ENCODE data around the gene OR56B4. TPM values are rescaled to one million over a fixed set of nuclear protein-coding genes. Genes with fewer than 3 reads are reported as not detected.
"Not testable (repeated sequence)": the region's sequence is repeated elsewhere in the genome, so short reads cannot be mapped to it uniquely, and the experiment has no call there.

The OR56B4 gene
- total RNA-seq, 2 experiments from 2014 or later: not detected

DNA sequence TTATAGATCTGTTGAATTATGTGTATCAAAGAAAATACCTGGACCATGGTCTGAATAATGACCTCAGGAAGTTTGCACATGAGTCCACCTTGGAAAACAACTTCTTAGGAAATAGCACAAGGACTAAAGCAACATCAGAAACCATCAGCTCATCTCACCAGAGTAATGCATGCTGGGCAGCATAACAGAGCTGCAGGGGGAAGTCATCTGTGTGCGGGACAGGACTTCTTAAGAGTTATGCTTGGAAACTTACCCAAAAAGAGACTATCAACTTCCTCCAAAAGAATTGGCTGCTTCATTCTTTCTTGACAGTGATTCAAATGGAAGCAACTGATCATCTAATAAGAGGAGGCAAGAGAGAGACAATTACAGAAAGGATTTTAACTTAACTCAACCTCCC lies 2.5 kb downstream of the OR56B4 start:
- Mint-ChIP-seq H3K27ac (no peak overlapping the region), H3K9me3 (no peaks in the 10 kb centered on the region), H3K36me3 (ENCODE audit: low read depth) (no peaks in the 10 kb centered on the region), H3K4me1 (ENCODE audit: low read depth) (no peaks in the 10 kb centered on the region), H3K4me3 (no peak overlapping the region), H3K27me3 (ENCODE audit: low read depth) (no peaks in the 10 kb centered on the region)
- no peak for DNase-seq
- intact Hi-C loops (cut with micrococcal nuclease): no loop called here
- CTCF ChIA-PET: no interaction called here

DNA sequence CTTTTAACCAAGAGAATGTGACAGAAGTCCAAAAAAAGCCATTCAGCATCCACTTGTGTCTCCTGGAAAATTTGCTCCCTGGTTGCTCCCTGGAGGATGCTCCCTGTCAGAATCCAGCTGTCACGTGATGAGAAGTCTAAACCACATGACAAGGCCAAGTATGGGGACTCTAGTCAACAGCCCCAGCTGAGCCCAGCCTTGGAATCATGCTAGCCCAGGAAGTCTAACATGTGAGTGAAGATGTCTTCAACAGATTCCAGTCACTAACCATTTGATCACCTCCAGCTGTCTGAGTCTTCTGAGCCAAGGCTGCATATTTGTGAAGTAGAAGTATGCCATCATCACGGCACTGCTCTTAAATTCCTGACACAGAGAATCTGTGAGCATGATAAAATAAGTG lies 4.2 kb downstream of the OR56B4 start:
- no peak overlapping the region for H3K27ac Mint-ChIP-seq
- DNase-seq: no peak
- no peaks in the 10 kb centered on the region for H3K36me3 Mint-ChIP-seq (ENCODE audit: low read depth)
- CTCF ChIA-PET: no interaction called here
- no peaks in the 10 kb centered on the region for H3K4me1 Mint-ChIP-seq (ENCODE audit: low read depth)
- intact Hi-C loops (cut with micrococcal nuclease): no loop called here
- no peak overlapping the region for H3K4me3 Mint-ChIP-seq
- no peaks in the 10 kb centered on the region for H3K27me3 Mint-ChIP-seq (ENCODE audit: low read depth)
- H3K9me3 Mint-ChIP-seq: no peaks in the 10 kb centered on the region

DNA sequence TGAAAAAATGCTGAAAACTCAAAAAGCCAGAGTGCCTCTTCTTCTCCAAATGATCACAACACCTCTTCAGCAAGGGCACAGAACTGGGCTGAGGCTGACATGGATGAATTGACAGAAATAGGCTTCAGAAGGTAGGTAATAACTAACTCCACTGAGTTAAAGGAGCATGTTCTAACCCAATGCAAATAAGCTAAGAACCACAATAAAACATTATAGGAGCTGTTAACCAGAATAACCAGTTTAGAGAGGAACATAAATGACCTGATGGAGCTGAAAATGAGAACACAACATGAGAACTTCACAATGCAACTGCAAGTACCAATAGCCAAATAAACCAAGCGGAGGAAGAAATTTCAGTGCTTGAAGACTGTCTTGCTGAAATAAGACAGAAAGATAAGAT lies 9.2 kb downstream of the OR56B4 start:
- peaks cover 12% of the 10 kb centered on the region for H3K9me3 Mint-ChIP-seq
- H3K27me3 Mint-ChIP-seq (ENCODE audit: low read depth): no peaks in the 10 kb centered on the region
- CTCF ChIA-PET: no interaction called here
- H3K4me3 Mint-ChIP-seq: no peak overlapping the region
- no peaks in the 10 kb centered on the region for H3K36me3 Mint-ChIP-seq (ENCODE audit: low read depth)
- DNase-seq: no peak
- intact Hi-C loops (cut with micrococcal nuclease): no loop called here
- no peak overlapping the region for H3K27ac Mint-ChIP-seq
- no peaks in the 10 kb centered on the region for H3K4me1 Mint-ChIP-seq (ENCODE audit: low read depth)

DNA sequence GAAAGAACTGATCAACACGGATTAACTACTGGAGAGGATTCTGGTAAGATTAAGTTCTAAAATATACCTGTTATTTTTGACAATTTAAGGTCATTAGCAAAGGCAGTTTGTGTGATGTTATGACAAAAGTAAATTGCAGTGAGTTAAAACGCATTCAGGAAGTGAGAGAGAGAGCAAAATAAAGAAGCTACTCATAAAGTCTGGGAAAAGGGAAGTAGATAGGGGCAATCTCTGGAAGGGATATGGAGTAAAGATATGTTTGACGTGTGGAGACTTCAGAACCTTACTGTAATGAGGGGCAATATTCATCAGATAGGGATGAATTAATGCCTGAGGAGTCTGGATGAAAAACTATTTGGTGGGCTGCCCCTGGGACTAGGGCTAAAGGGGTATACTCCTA lies 16.8 kb downstream of the OR56B4 start:
- Mint-ChIP-seq H3K36me3 (ENCODE audit: low read depth) (no peaks in the 10 kb centered on the region), H3K9me3 (no peaks in the 10 kb centered on the region), H3K4me3 (no peak overlapping the region), H3K27me3 (ENCODE audit: low read depth) (peaks cover 2% of the 10 kb centered on the region), H3K27ac (no peak overlapping the region), H3K4me1 (ENCODE audit: low read depth) (no peaks in the 10 kb centered on the region)
- intact Hi-C loops (cut with micrococcal nuclease): no loop called here
- DNase-seq: no peak
- CTCF ChIA-PET: no interaction called here

DNA sequence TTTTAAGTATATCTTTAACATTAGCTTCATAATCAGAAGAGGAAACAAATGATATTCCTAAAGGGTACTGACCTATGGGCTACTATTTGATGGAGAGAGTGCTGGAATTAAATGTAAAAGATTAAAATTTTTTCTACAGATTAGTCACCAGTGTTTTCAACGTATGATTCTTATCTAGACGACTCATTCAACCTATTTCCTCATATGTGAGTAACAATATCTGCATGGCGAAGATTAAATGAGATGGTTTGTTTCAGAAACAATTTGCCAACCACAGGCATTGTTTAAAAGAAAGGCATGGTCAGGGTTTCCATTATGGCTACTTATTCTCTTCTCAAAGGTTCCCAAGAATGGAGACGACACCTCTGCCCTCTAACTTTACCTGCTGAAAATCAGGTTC lies 20.4 kb downstream of the OR56B4 start:
- H3K27ac Mint-ChIP-seq: no peak overlapping the region
- H3K9me3 Mint-ChIP-seq: no peaks in the 10 kb centered on the region
- H3K36me3 Mint-ChIP-seq (ENCODE audit: low read depth): no peaks in the 10 kb centered on the region
- no peak overlapping the region for H3K4me3 Mint-ChIP-seq
- no peaks in the 10 kb centered on the region for H3K27me3 Mint-ChIP-seq (ENCODE audit: low read depth)
- DNase-seq: no peak
- CTCF ChIA-PET: no interaction called here
- H3K4me1 Mint-ChIP-seq (ENCODE audit: low read depth): no peaks in the 10 kb centered on the region
- intact Hi-C loops (cut with micrococcal nuclease): no loop called here

DNA sequence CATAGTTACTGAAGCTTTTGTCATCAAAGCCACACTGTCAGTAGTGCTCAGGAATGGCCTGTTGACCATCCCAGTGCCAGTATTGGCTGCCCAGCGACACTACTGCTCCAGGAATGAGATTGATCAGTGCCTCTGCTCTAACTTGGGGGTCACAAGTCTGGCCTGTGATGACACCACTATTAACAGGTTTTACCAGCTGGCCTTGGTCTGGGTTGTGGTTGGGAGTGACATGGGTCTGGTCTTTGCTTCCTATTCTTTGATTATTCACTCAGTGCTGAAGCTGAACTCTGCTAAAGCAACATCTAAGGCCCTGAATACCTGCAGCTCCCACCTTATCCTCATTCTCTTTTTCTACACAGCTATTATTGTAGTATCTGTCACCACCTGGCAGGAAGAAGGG lies 21.5 kb downstream of the OR56B4 start:
- H3K27ac Mint-ChIP-seq: no peak overlapping the region
- H3K9me3 Mint-ChIP-seq: no peaks in the 10 kb centered on the region
- CTCF ChIA-PET: no interaction called here
- intact Hi-C loops (cut with micrococcal nuclease): no loop called here
- DNase-seq: no peak
- H3K36me3 Mint-ChIP-seq (ENCODE audit: low read depth): no peaks in the 10 kb centered on the region
- H3K4me1 Mint-ChIP-seq (ENCODE audit: low read depth): no peaks in the 10 kb centered on the region
- H3K4me3 Mint-ChIP-seq: no peak overlapping the region
- H3K27me3 Mint-ChIP-seq (ENCODE audit: low read depth): no peaks in the 10 kb centered on the region

DNA sequence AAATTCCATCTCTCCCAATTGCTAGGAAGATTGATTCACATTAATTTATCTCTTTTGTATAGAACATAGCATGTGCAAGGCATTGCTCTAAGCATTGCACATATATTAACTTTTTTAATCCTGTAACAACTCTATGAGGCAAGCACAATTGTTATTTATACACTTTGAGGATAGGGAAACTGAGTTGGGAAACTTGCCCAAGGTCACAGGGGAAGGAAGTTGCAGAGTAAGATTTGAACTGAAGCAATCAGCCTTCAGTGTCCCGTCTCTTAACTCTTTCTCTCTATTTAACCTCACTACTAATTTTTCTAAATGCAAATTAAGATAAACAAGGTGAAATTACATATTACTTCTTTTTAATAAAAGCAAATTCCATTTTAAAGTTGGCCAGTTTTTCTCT lies 22.2 kb downstream of the OR56B4 start:
- CTCF ChIA-PET: no interaction called here
- intact Hi-C loops (cut with micrococcal nuclease): no loop called here
- Mint-ChIP-seq H3K27me3 (ENCODE audit: low read depth) (no peaks in the 10 kb centered on the region), H3K36me3 (ENCODE audit: low read depth) (no peaks in the 10 kb centered on the region), H3K27ac (no peak overlapping the region), H3K4me1 (ENCODE audit: low read depth) (no peaks in the 10 kb centered on the region), H3K4me3 (no peak overlapping the region), H3K9me3 (no peaks in the 10 kb centered on the region)
- no peak for DNase-seq

DNA sequence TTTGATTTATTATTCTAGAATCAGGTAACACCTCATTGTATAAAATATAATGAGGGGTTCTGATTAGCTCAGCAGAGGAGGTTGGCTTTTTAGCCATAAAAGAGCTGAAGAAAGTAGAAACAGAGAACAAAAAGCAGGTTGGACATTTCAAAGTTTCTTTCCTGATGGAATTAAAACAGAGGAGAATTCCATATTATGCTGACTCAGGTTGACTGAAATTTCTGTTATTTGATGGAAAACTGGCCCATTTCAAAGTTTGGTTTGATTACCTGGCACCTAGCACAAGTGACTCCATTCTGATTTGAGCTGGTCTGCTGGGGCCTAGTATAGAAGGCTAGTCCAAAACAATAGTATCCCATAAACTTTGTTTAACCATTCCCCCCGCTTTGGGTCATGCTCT lies 24.9 kb downstream of the OR56B4 start:
- CTCF ChIA-PET: no interaction called here
- Mint-ChIP-seq H3K27ac (no peak overlapping the region), H3K4me3 (no peak overlapping the region), H3K9me3 (no peaks in the 10 kb centered on the region), H3K27me3 (ENCODE audit: low read depth) (no peaks in the 10 kb centered on the region), H3K4me1 (ENCODE audit: low read depth) (no peaks in the 10 kb centered on the region), H3K36me3 (ENCODE audit: low read depth) (no peaks in the 10 kb centered on the region)
- no peak for DNase-seq
- intact Hi-C loops (cut with micrococcal nuclease): no loop called here

DNA sequence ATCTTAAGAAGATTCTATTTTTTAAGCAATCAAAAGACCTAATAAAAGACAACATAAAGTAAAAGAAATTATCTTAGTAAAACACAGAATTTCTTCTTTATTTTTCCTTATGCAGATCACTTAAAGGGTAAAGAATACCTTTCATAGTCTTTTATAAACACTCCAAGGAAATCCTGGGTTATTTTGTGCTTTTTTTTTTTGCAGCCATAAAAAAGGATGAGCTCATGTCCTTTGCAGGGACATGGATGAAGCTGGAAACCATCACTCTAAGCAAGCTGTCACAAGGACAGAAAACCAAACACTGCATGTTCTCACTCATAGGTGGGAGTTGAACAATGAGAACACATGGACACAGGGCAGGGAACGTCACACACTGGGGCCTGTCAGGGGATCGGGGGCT lies 28.5 kb downstream of the OR56B4 start:
- DNase-seq; intact Hi-C loops (cut with micrococcal nuclease); H3K27ac Mint-ChIP-seq; H3K4me3 Mint-ChIP-seq; H3K4me1 Mint-ChIP-seq (ENCODE audit: low read depth); H3K9me3 Mint-ChIP-seq; H3K27me3 Mint-ChIP-seq (ENCODE audit: low read depth); H3K36me3 Mint-ChIP-seq (ENCODE audit: low read depth): not testable (repeated sequence)
- CTCF ChIA-PET: interaction anchor here (0.7 kb wide), 1 partner anchor 1544 kb away, joined by 4 read pairs; no protein-coding TSS in a partner anchor

DNA sequence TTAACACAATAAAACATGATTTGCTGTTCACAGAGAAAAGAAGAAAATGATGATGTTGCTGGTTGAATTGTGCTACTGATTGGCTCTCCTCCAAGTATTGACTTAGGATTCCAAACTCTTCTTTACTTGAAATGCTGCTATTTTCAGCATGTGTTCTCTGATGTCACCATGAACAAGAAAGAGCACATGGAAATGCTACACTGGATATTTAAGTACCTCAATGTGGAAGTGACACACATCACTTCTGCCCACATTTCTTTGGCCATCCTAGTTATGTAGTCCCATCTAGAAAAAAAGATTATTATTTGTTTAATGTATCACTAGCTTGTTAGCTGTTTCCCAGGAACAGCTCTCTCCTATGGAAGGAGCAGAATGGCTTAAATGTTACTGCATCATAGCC lies 35.5 kb downstream of the OR56B4 start:
- H3K9me3 Mint-ChIP-seq: no peaks in the 10 kb centered on the region
- H3K36me3 Mint-ChIP-seq (ENCODE audit: low read depth): no peaks in the 10 kb centered on the region
- H3K4me1 Mint-ChIP-seq (ENCODE audit: low read depth): no peaks in the 10 kb centered on the region
- intact Hi-C loops (cut with micrococcal nuclease): no loop called here
- H3K4me3 Mint-ChIP-seq: no peak overlapping the region
- DNase-seq: no peak
- CTCF ChIA-PET: no interaction called here
- H3K27me3 Mint-ChIP-seq (ENCODE audit: low read depth): peaks cover 5% of the 10 kb centered on the region
- no peak overlapping the region for H3K27ac Mint-ChIP-seq

DNA sequence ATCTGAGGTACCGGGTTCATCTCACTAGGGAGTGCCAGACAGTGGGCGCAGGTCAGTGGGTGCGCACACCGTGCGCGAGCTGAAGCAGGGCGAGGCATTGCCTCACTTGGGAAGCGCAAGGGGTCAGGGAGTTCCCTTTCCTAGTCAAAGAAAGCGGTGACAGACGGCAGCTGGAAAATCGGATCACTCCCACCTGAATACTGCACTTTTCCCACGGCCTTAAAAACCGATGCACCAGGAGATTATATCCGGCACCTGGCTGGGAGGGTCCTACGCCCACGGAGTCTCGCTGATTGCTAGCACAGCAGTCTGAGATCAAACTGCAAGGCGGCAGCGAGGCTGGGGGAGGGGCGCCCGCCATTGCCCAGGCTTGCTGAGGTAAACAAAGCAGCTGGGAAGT lies 36.3 kb downstream of the OR56B4 start:
- H3K4me3 Mint-ChIP-seq; H3K9me3 Mint-ChIP-seq; H3K36me3 Mint-ChIP-seq (ENCODE audit: low read depth); CTCF ChIA-PET; H3K27ac Mint-ChIP-seq; DNase-seq; intact Hi-C loops (cut with micrococcal nuclease); H3K27me3 Mint-ChIP-seq (ENCODE audit: low read depth); H3K4me1 Mint-ChIP-seq (ENCODE audit: low read depth): not testable (repeated sequence)

DNA sequence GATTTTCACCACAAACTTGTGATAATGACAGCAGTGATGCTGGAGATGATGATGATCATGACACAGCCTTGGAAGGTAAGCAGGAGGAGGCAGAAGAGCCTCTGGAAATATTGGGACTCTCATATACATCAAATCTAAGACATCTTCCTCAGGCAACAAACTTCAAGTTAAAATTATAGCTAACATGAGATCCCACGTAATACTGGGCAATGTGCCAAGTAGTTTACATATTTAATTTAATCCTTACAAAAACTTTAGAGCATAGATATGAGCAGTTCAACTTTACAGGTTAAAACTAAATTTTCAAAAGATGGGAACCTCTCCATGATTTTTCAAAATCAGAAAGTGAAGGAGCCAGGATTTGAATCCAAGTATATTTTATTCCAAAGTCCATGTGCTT lies 43.6 kb downstream of the OR56B4 start:
- Mint-ChIP-seq H3K27me3 (ENCODE audit: low read depth) (peaks cover 2% of the 10 kb centered on the region), H3K36me3 (ENCODE audit: low read depth) (no peaks in the 10 kb centered on the region), H3K27ac (no peak overlapping the region), H3K9me3 (peaks cover 1% of the 10 kb centered on the region), H3K4me3 (no peak overlapping the region), H3K4me1 (ENCODE audit: low read depth) (no peaks in the 10 kb centered on the region)
- DNase-seq: no peak
- intact Hi-C loops (cut with micrococcal nuclease): no loop called here
- CTCF ChIA-PET: interaction anchor here (0.8 kb wide), 1 partner anchor 212 kb away, joined by 3 read pairs; no protein-coding TSS in a partner anchor

DNA sequence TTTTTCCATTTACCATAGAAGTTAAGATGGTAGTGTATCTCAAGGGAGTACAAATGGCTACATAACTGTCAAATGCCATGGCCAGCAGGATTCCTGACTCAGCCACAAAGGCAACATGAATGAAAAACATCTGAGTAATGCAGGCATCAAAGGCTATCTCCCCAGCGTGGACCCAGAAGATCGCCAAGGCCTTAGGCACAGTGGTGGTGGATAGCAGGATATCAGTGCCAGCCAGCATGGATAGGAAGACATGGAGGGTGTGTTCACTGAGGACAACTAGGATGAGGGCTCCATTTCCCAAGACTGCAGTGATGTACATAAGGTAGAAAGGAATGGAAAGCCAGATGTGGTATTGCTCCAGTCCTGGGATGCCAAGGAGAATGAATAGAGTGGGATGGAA lies 44.6 kb downstream of the OR56B4 start:
- peaks cover 2% of the 10 kb centered on the region for H3K27me3 Mint-ChIP-seq (ENCODE audit: low read depth)
- CTCF ChIA-PET: no interaction called here
- peaks cover 1% of the 10 kb centered on the region for H3K9me3 Mint-ChIP-seq
- H3K27ac Mint-ChIP-seq: no peak overlapping the region
- intact Hi-C loops (cut with micrococcal nuclease): no loop called here
- H3K4me1 Mint-ChIP-seq (ENCODE audit: low read depth): no peaks in the 10 kb centered on the region
- H3K36me3 Mint-ChIP-seq (ENCODE audit: low read depth): no peaks in the 10 kb centered on the region
- H3K4me3 Mint-ChIP-seq: no peak overlapping the region
- no peak for DNase-seq

Measured in activated naive CD4-positive, alpha-beta T cell treated with anti-CD3 and anti-CD28 coated beads for 36 hours (primary cell).